Stimulated activated CD4-positive, alpha-beta T cell treated with anti-CD3 and anti-CD28 coated beads, Interleukin-2, amount 100 ng/mL, for 24 hours (primary cell): ENCODE results near the gene KLHL10.

Source experiments
- DNase-seq, 2 donors: peaks; one replicate each; pipeline ENCODE4 v3.0.0-alpha.2; 2020

Gene KLHL10

DNA sequence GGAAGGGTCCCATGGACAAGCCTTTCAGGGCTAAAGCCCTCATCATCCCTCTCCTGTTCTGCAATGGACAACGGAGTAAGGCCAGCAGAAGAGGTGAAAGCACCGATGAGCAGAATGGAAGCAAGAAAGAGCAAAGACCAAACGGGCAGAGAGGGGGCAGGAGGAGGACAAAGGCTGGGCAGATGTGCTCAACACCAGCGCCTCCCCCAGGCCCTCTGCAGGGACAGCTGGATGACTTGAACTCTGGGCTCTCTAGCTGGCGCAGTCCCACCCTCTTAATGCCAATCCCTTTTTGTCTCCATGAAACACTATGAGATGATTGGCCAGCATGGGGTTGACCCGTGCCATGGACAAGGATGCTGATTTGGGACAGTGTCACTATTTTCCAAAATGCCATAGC is 59.1 kb downstream of the KLHL10 start:
- no peak for DNase-seq
